Lung (tissue), 12 donors: ENCODE data around the gene NCAPG. TPM values are rescaled to one million over a fixed set of nuclear protein-coding genes. Genes with fewer than 3 reads are reported as not detected.
A peak's percentile ranks its signal among the peaks of the same experiment; 100 is the strongest.

ENCODE experiments used
- ATAC-seq: fragments of 200-7000 bp; cut with Tn5 transposase; one replicate; pipeline ENCODE4 v1.9.1; 2020; ENCODE audit warnings: moderate number of reproducible peaks; ENCODE audit not compliant: insufficient read depth, low FRiP score
- DNase-seq, 3 donors: peaks; one replicate each; pipeline ENCODE4 v3.0.0-alpha.2; 2013 to 2017
- H3K27ac ChIP-seq, 2 donors: one replicate each; pipeline ENCODE4 v1.5.1; 2013; ENCODE audit warnings: mild to moderate bottlenecking in 2 of 2, moderate library complexity in 2 of 2, control low read depth in 1 of 2, inconsistent platforms in 1 of 2, low read depth in 1 of 2, low read length in 1 of 2
- H3K27me3 ChIP-seq, 3 donors: one replicate each; pipeline ENCODE4 v1.5.1; 2013; ENCODE audit warnings: low read length in 2 of 3; ENCODE audit not compliant: control insufficient read depth in 3 of 3, insufficient read depth in 3 of 3
- H3K36me3 ChIP-seq, 4 donors: one replicate each; pipeline ENCODE4 v1.5.1; 2013; ENCODE audit warnings: low read length in 4 of 4, mild to moderate bottlenecking in 1 of 4, moderate library complexity in 1 of 4; ENCODE audit not compliant: control insufficient read depth in 4 of 4, insufficient read depth in 4 of 4
- H3K4me1 ChIP-seq, 5 donors: one replicate each; pipeline ENCODE4 v1.5.1; 2013; ENCODE audit warnings: low read length in 5 of 5, mild to moderate bottlenecking in 2 of 5, moderate library complexity in 1 of 5; ENCODE audit not compliant: control insufficient read depth in 5 of 5, insufficient read depth in 5 of 5
- H3K4me3 ChIP-seq: one replicate; pipeline ENCODE4 v1.5.1; 2013; ENCODE audit warnings: mild to moderate bottlenecking, control low read depth, moderate library complexity
- H3K9ac ChIP-seq, 2 donors: one replicate each; pipeline ENCODE4 v1.5.1; 2013; ENCODE audit warnings: low read length in 2 of 2, control low read depth in 1 of 2; ENCODE audit not compliant: insufficient read depth in 1 of 2
- H3K9me3 ChIP-seq, 4 donors: one replicate each; pipeline ENCODE4 v1.5.1; 2013; ENCODE audit warnings: low read length in 3 of 4, mild to moderate bottlenecking in 1 of 4, moderate library complexity in 1 of 4; ENCODE audit not compliant: control insufficient read depth in 4 of 4, insufficient read depth in 3 of 4
- WGBS, 2 donors: extraction: QIAGEN DNeasy Blood & Tissue Kit; methylation state at CpG; one replicate each; pipeline ENCODE4 v1.1.7; 2013; 5-methylcytosine and 5-hydroxymethylcytosine counted together
- polyA plus RNA-seq, 2 donors: library from polyadenylated mRNA; stranded (reverse); fragments of 200-250 nt; gene quantifications; one replicate each; pipeline ENCODE4 v1.2.1, GENCODE V29; 2013
- total RNA-seq, 2 donors: library from RNA; depleted of rRNA in 1 of 2; stranded (reverse); fragments of >200 nt in 1 of 2; gene quantifications; one replicate each; pipeline ENCODE4 v1.2.1, GENCODE V29; 2014 to 2021
- TF ChIP-seq, protein P1 (sequence below): IDR thresholded peaks from 2 replicates; pipeline ENCODE4 v1.5.1; 2012; ENCODE audit warnings: mild to moderate bottlenecking; ENCODE audit errors: control extremely low read depth, extremely low read depth
- donor health status: control.
- donor health status: control.
- donor health status: Bipolar disorder and iron deficiency.
- donor health status: healthy.
- donor health status: DM: yes; HTN: yes; CAD: no.

NCAPG gene
- total and polyA plus RNA-seq, 4 donors, result 0.73 to 6.0 (median 1.2) TPM

DNA sequence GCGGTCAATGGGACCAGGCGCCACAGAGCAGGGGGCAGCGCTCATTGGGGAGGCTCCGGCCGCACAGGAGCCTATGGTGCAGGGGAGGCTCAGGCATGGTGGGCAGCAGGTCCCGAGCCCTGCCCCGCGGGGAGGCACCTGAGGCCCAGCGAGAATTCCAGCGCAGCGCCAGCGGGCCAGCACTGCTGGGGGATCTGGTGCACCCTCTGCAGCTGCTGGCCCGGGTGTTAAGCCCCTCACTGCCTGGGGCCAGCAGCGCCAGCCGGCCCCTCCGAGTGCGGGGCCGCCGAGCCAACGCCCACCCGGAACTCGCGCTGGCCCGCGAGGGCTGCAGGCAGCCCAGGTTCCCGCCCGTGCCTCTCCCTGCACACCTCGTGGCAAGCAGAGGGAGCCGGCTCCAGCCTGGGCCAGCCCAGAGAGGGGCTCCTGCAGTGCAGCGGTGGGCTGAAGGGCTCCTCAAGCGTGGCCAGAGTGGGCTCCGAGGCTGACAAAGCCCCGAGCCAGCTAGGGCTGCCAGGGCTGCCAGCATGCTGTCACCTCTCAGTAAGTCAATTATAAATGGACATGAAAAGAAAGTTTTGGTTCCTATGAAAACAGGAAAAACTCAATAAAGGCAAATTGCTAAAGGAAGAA is 43.8 kb upstream of the NCAPG start:
- Histone ChIP-seq H3K9me3 (peaks cover 0 to 6% (median 1%) of the 10 kb centered on the region in 4 donors), H3K36me3 (no peaks in the 10 kb centered on the region), H3K9ac (no peak overlapping the region), H3K4me3 (no peak overlapping the region), H3K4me1 (no peaks in the 10 kb centered on the region), H3K27me3 (no peaks in the 10 kb centered on the region), H3K27ac (no peak overlapping the region)
- TF ChIP-seq, protein P1, sequence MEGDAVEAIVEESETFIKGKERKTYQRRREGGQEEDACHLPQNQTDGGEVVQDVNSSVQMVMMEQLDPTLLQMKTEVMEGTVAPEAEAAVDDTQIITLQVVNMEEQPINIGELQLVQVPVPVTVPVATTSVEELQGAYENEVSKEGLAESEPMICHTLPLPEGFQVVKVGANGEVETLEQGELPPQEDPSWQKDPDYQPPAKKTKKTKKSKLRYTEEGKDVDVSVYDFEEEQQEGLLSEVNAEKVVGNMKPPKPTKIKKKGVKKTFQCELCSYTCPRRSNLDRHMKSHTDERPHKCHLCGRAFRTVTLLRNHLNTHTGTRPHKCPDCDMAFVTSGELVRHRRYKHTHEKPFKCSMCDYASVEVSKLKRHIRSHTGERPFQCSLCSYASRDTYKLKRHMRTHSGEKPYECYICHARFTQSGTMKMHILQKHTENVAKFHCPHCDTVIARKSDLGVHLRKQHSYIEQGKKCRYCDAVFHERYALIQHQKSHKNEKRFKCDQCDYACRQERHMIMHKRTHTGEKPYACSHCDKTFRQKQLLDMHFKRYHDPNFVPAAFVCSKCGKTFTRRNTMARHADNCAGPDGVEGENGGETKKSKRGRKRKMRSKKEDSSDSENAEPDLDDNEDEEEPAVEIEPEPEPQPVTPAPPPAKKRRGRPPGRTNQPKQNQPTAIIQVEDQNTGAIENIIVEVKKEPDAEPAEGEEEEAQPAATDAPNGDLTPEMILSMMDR, result no peak
- 93 to 97% methylated on average over 26 to 33 of the region's 33 CpGs for WGBS, 2 donors
- DNase-seq, result no peak
- ATAC-seq, result no peak

DNA sequence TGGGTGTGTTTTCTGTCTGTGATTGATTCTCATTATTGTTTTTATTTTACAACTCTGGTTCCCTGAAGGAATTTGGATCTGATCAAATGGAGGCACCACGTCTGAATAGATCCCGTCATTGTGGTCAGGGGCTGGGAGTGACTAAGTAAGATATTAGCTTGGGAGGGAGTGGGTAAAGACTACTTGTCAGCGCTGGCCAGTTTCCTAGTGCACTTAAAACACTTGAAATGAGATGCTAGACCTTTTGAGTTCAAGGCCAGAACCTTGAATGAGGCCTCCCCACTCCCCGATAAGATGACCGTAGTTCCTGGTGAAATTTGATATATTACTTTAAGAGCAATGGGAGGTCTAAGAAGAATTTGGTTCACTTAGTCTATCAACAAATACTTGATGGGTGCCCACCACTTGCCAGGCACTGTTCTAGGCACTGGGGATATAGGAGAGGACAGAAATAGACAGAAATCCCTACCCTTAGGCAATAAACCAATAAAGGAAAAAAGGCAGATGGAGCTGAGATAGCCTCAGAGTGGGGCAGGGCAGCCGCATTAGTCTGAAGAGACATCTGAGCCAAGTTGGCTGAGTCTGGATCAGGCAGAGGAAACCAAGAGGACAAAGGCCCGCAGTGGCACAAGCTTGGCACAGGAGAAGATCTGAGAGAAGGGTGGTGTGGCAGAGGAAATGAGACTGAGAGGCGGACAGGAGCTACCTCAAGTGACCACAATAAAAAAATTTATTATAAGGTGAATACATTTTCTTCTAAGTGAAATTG is 41.2 kb upstream of the NCAPG start:
- H3K4me1 ChIP-seq, result no peaks in the 10 kb centered on the region
- ATAC-seq, result peak; percentile 83
- H3K9ac ChIP-seq, result no peak overlapping the region
- H3K36me3 ChIP-seq, result no peaks in the 10 kb centered on the region
- DNase-seq, result no peak
- H3K27ac ChIP-seq, result no peak overlapping the region
- WGBS, 2 donors, result 51 to 77% methylated on average over 8 of the region's 8 CpGs
- TF ChIP-seq, protein P1, result no peak
- peaks cover 0 to 6% (median 1%) of the 10 kb centered on the region in 4 donors for H3K9me3 ChIP-seq
- H3K4me3 ChIP-seq, result no peak overlapping the region
- no peaks in the 10 kb centered on the region for H3K27me3 ChIP-seq

DNA sequence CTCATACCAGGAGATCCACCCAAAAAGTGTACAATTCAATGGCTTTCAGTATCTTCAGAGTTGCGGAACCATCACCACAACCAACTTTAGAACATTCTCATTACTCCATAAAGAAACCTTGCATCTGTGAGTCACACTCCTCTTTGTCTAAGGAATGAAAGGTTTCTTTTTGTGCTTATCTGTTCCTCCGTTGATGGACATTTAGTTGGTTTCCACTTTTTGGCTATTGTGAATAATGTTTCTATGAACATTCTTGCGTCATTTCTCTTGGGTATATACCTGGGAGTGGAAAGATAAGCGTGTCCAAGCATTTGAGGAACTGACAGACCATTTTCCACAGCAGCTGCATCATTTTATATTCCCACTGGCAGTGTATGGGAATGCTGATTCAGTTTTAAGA is 39.9 kb upstream of the NCAPG start:
- Histone ChIP-seq H3K9me3 (peaks cover 0 to 6% (median 1%) of the 10 kb centered on the region in 4 donors), H3K27me3 (no peaks in the 10 kb centered on the region), H3K36me3 (no peaks in the 10 kb centered on the region), H3K27ac (no peak overlapping the region), H3K4me3 (no peak overlapping the region), H3K4me1 (no peaks in the 10 kb centered on the region), H3K9ac (no peak overlapping the region)
- TF ChIP-seq, protein P1, result no peak
- 77 to 78% methylated on average over 4 of the region's 4 CpGs for WGBS, 2 donors
- ATAC-seq, result no peak
- DNase-seq, result no peak
